Measurements from ENCODE around the gene SLC43A3.

Gene SLC43A3

GRCh38 chr11:57402188-57403002 lies 24.5 kb downstream of the SLC43A3 start:
- Histone ChIP-seq H3K4me3 (ENCODE audit: low read depth in 1 of 2, low read length in 2 of 2) (no peak overlapping the region), H3K27me3 (ENCODE audit: control insufficient read depth in 1 of 2, insufficient read depth in 2 of 2, low read length in 2 of 2) (no peaks in the 10 kb centered on the region), H3K27ac (ENCODE audit: low read depth, low read length) (no peak overlapping the region), H3K9me3 (ENCODE audit: low read length) (no peaks in the 10 kb centered on the region), H3K4me1 (ENCODE audit: insufficient read depth, low read length) (no peaks in the 10 kb centered on the region), H3K9ac (ENCODE audit: low read length) (no peak overlapping the region), H3K36me3 (ENCODE audit: insufficient read depth, low read length) (peaks cover 5% of the 10 kb centered on the region)

- H3K4me3 ChIP-seq (ENCODE audit: low read depth in 1 of 2, low read length in 2 of 2): no peak overlapping the region
- no peaks in the 10 kb centered on the region for H3K4me1 ChIP-seq (ENCODE audit: insufficient read depth, low read length)
- no peaks in the 10 kb centered on the region for H3K9me3 ChIP-seq (ENCODE audit: low read length)
- no peak overlapping the region for H3K9ac ChIP-seq (ENCODE audit: low read length)
- no peaks in the 10 kb centered on the region for H3K27me3 ChIP-seq (ENCODE audit: control insufficient read depth in 1 of 2, insufficient read depth in 2 of 2, low read length in 2 of 2)
- no peaks in the 10 kb centered on the region for H3K36me3 ChIP-seq (ENCODE audit: insufficient read depth, low read length)
- H3K27ac ChIP-seq (ENCODE audit: low read depth, low read length): no peak overlapping the region
Observed at GRCh38 chr11:57399972-57400578, 26.8 kb downstream of the SLC43A3 start.

GRCh38 chr11:57399221-57399620 lies 27.7 kb downstream of the SLC43A3 start:
- Histone ChIP-seq H3K4me3 (ENCODE audit: low read depth in 1 of 2, low read length in 2 of 2) (no peak overlapping the region), H3K9ac (ENCODE audit: low read length) (no peak overlapping the region), H3K4me1 (ENCODE audit: insufficient read depth, low read length) (no peaks in the 10 kb centered on the region), H3K27me3 (ENCODE audit: control insufficient read depth in 1 of 2, insufficient read depth in 2 of 2, low read length in 2 of 2) (no peaks in the 10 kb centered on the region), H3K27ac (ENCODE audit: low read depth, low read length) (no peak overlapping the region), H3K9me3 (ENCODE audit: low read length) (no peaks in the 10 kb centered on the region), H3K36me3 (ENCODE audit: insufficient read depth, low read length) (no peaks in the 10 kb centered on the region)

GRCh38 chr11:57397394-57397990 lies 29.4 kb downstream of the SLC43A3 start:
- Histone ChIP-seq H3K9me3 (ENCODE audit: low read length) (no peaks in the 10 kb centered on the region), H3K9ac (ENCODE audit: low read length) (no peak overlapping the region), H3K36me3 (ENCODE audit: insufficient read depth, low read length) (no peaks in the 10 kb centered on the region), H3K4me3 (ENCODE audit: low read depth in 1 of 2, low read length in 2 of 2) (no peak overlapping the region), H3K27me3 (ENCODE audit: control insufficient read depth in 1 of 2, insufficient read depth in 2 of 2, low read length in 2 of 2) (no peaks in the 10 kb centered on the region), H3K4me1 (ENCODE audit: insufficient read depth, low read length) (no peaks in the 10 kb centered on the region), H3K27ac (ENCODE audit: low read depth, low read length) (no peak overlapping the region)

- no peak overlapping the region for H3K4me3 ChIP-seq (ENCODE audit: low read depth in 1 of 2, low read length in 2 of 2)
- no peak overlapping the region for H3K9ac ChIP-seq (ENCODE audit: low read length)
- H3K27me3 ChIP-seq (ENCODE audit: control insufficient read depth in 1 of 2, insufficient read depth in 2 of 2, low read length in 2 of 2): no peaks in the 10 kb centered on the region
- no peak overlapping the region for H3K27ac ChIP-seq (ENCODE audit: low read depth, low read length)
- no peaks in the 10 kb centered on the region for H3K36me3 ChIP-seq (ENCODE audit: insufficient read depth, low read length)
- H3K4me1 ChIP-seq (ENCODE audit: insufficient read depth, low read length): no peaks in the 10 kb centered on the region
- H3K9me3 ChIP-seq (ENCODE audit: low read length): no peaks in the 10 kb centered on the region
Observed at GRCh38 chr11:57396744-57397143, 30.2 kb downstream of the SLC43A3 start.

GRCh38 chr11:57395905-57396623 lies 30.9 kb downstream of the SLC43A3 start:
- H3K9me3 ChIP-seq (ENCODE audit: low read length): no peaks in the 10 kb centered on the region
- H3K36me3 ChIP-seq (ENCODE audit: insufficient read depth, low read length): no peaks in the 10 kb centered on the region

GRCh38 chr11:57394203-57394965 lies 32.5 kb downstream of the SLC43A3 start:
- Histone ChIP-seq H3K36me3 (ENCODE audit: insufficient read depth, low read length) (no peaks in the 10 kb centered on the region), H3K27ac (ENCODE audit: low read depth, low read length) (no peak overlapping the region), H3K9me3 (ENCODE audit: low read length) (no peaks in the 10 kb centered on the region), H3K4me3 (ENCODE audit: low read depth in 1 of 2, low read length in 2 of 2) (no peak overlapping the region), H3K27me3 (ENCODE audit: control insufficient read depth in 1 of 2, insufficient read depth in 2 of 2, low read length in 2 of 2) (no peaks in the 10 kb centered on the region), H3K9ac (ENCODE audit: low read length) (no peak overlapping the region), H3K4me1 (ENCODE audit: insufficient read depth, low read length) (no peaks in the 10 kb centered on the region)

More at GRCh38 chr11:57395905-57396623, 30.9 kb downstream of the SLC43A3 start:
- no peaks in the 10 kb centered on the region for H3K27me3 ChIP-seq (ENCODE audit: control insufficient read depth in 1 of 2, insufficient read depth in 2 of 2, low read length in 2 of 2)
- H3K4me1 ChIP-seq (ENCODE audit: insufficient read depth, low read length): no peaks in the 10 kb centered on the region
- no peak overlapping the region for H3K4me3 ChIP-seq (ENCODE audit: low read depth in 1 of 2, low read length in 2 of 2)
- no peak overlapping the region for H3K27ac ChIP-seq (ENCODE audit: low read depth, low read length)
- no peak overlapping the region for H3K9ac ChIP-seq (ENCODE audit: low read length)

GRCh38 chr11:57392763-57393105 lies 34.2 kb downstream of the SLC43A3 start:
- Histone ChIP-seq H3K9me3 (ENCODE audit: low read length) (no peaks in the 10 kb centered on the region), H3K4me3 (ENCODE audit: low read depth in 1 of 2, low read length in 2 of 2) (no peak overlapping the region), H3K4me1 (ENCODE audit: insufficient read depth, low read length) (no peaks in the 10 kb centered on the region), H3K9ac (ENCODE audit: low read length) (no peak overlapping the region), H3K36me3 (ENCODE audit: insufficient read depth, low read length) (no peaks in the 10 kb centered on the region), H3K27me3 (ENCODE audit: control insufficient read depth in 1 of 2, insufficient read depth in 2 of 2, low read length in 2 of 2) (no peaks in the 10 kb centered on the region), H3K27ac (ENCODE audit: low read depth, low read length) (no peak overlapping the region)

GRCh38 chr11:57392066-57392762 lies 34.7 kb downstream of the SLC43A3 start:
- Histone ChIP-seq H3K4me3 (ENCODE audit: low read depth in 1 of 2, low read length in 2 of 2) (no peak overlapping the region), H3K36me3 (ENCODE audit: insufficient read depth, low read length) (no peaks in the 10 kb centered on the region), H3K27ac (ENCODE audit: low read depth, low read length) (no peak overlapping the region), H3K27me3 (ENCODE audit: control insufficient read depth in 1 of 2, insufficient read depth in 2 of 2, low read length in 2 of 2) (no peaks in the 10 kb centered on the region), H3K9ac (ENCODE audit: low read length) (no peak overlapping the region), H3K4me1 (ENCODE audit: insufficient read depth, low read length) (no peaks in the 10 kb centered on the region), H3K9me3 (ENCODE audit: low read length) (no peaks in the 10 kb centered on the region)

GRCh38 chr11:57391539-57391938 lies 35.4 kb downstream of the SLC43A3 start:
- H3K9me3 ChIP-seq (ENCODE audit: low read length): no peaks in the 10 kb centered on the region
- H3K27ac ChIP-seq (ENCODE audit: low read depth, low read length): no peak overlapping the region
- H3K9ac ChIP-seq (ENCODE audit: low read length): no peak overlapping the region
- no peaks in the 10 kb centered on the region for H3K4me1 ChIP-seq (ENCODE audit: insufficient read depth, low read length)
- no peaks in the 10 kb centered on the region for H3K27me3 ChIP-seq (ENCODE audit: control insufficient read depth in 1 of 2, insufficient read depth in 2 of 2, low read length in 2 of 2)
- H3K36me3 ChIP-seq (ENCODE audit: insufficient read depth, low read length): no peaks in the 10 kb centered on the region
- no peak overlapping the region for H3K4me3 ChIP-seq (ENCODE audit: low read depth in 1 of 2, low read length in 2 of 2)
